ENCODE results near the gene PPTC7.
"Not testable (repeated sequence)": the region's sequence is repeated elsewhere in the genome, so short reads cannot be mapped to it uniquely, and the experiment has no call there.

The PPTC7 gene

GRCh38 chr12:110536834-110537604 is 46.1 kb downstream of the PPTC7 start:
- DNase-seq (ENCODE audit: low spot score): no peak

DNA sequence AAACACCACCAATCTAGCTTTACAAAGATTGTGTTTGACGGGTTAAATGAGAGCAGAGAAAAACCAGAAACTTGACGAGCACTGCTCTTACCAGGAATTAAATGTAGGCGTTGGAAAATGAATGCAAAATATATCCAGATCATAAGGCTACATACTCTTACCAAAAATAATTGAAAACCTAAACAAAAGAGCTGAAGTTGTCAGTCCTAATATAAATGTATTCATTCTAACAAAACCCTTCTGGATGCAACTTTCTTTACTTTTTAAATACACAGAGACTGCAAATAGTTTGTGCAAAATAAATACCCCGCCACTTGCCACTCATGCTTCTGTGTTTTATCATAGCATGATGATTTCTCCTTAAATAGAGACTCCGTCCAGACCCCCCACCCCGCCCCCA is 48.3 kb downstream of the PPTC7 start:
- no peak for DNase-seq (ENCODE audit: low spot score)

GRCh38 chr12:110533607-110534006 is 49.5 kb downstream of the PPTC7 start:
- DNase-seq (ENCODE audit: low spot score): no peak

DNA sequence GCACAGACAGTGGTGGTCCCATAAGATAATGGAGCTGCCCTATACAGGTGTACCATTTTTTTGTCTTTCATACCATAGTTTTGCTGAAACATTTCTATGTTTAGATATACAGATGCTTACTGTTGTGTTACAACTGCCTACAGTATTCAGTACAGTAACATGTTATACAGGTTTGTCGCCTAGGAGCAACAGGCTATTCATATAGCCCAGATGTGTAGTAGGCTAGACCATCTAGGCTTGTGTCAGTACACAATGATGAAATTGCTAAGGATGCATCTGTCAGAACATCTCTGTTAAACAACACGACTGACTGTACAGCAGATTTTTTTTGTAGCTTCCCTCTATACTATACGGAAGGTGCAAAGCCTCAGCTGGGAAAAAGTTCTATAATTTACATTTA is 50.5 kb downstream of the PPTC7 start:
- DNase-seq (ENCODE audit: low spot score): no peak

DNA sequence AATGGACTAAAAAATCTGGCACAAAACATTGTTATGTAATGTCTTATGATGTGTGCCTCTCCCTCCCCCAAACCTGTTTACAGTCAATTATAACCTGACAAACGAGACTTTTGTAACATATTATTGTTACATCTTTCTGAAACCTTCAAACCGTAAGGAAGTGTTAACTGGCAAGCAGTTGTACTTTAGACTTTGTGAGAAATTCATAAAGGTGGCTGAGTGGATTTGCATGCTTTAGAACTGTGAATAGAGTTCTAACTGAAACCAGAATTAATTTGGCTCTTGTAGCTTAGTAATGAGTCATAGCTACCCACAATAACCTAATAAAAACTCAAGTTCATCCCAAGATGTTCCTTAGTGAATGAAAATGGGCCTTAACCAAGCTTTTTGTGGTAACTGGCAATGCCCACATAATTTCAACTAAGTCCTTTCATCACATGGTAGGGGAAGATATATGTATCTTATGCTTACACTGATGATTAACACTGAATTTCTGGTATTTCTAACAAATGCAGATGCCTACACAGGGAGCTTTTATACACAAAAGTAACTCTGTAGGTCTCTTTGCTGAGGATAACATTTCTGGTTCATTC is 51.3 kb downstream of the PPTC7 start:
- DNase-seq (ENCODE audit: low spot score): no peak

GRCh38 chr12:110530511-110530910 is 52.6 kb downstream of the PPTC7 start:
- DNase-seq (ENCODE audit: low spot score): no peak

DNA sequence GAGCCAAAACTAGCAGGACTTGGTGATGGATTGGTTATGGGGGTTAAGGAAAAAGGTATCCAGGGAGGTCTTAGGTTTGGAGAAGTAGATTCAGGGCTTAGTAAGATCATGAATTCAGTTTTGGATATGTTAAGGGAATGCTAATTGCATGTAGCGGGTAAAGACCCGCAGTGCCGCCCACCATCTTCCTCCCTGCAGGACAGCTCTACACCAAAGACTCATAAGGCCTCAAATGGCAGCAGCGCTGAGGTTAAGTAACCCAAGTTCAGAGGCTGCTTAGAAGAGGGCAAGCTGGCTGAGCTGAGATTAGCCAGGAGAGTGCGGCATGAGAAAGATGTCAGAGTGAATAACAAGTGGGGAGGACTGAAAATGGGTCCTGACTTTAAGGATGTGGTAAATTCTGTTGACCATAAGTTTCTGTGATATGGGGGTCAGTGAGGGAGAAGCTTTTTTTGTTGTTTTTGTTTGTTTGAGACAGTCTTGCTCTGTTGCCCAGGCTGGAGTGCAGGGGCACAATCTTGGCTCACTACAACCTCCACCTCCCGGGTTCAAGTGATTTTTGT is 54.8 kb downstream of the PPTC7 start:
- DNase-seq (ENCODE audit: low spot score): no peak

GRCh38 chr12:110520876-110521712 is 62.0 kb downstream of the PPTC7 start:
- DNase-seq (ENCODE audit: low spot score): not testable (repeated sequence)

- DNase-seq (ENCODE audit: low spot score): not testable (repeated sequence)
These were observed 65.1 kb downstream of the PPTC7 start for GRCh38 chr12:110518014-110518413.

DNA sequence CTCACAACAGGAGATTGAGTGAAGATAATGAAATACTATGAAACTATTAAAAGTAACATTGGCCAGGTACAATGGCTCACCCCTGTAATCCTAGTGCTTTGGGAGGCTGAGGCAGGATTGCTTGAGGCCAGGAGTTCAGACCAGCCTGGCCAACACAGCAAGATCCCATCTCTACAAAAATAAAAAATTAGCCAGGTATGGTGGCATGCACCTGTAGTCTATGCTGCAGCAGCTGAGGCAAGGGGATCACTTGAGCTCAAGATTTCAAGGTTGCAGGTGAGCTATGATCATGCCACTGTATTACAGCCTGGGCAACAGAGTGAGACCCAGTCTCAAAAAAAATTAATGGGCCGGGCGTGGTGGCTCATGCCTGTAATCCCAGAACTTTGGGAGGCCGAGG is 66.1 kb downstream of the PPTC7 start:
- no peak for DNase-seq (ENCODE audit: low spot score)

- no peak for DNase-seq (ENCODE audit: low spot score)
These were observed 68.8 kb downstream of the PPTC7 start for GRCh38 chr12:110514363-110514762.

DNA sequence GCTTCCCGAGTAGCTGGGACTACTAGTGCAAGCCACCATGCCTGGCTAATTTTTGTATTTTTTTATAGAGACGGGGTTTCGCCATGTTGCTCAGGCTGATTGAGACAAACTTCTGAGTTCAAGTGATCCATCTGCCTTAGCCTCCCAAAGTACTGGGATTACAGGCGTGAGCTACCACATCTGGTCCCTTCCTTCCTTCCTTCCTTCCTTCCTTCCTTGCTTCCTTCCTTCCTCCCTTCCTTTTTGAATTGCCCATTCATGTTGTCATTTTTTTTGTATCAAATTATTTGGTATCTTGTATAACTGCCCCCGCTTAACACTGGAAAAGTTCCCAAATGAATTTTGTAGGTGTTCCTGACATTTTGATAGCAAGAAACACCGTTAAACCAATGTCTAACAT is 69.3 kb downstream of the PPTC7 start:
- DNase-seq (ENCODE audit: low spot score): no peak

- no peak for DNase-seq (ENCODE audit: low spot score)
These were observed 75.0 kb downstream of the PPTC7 start for GRCh38 chr12:110508071-110508586.

DNA sequence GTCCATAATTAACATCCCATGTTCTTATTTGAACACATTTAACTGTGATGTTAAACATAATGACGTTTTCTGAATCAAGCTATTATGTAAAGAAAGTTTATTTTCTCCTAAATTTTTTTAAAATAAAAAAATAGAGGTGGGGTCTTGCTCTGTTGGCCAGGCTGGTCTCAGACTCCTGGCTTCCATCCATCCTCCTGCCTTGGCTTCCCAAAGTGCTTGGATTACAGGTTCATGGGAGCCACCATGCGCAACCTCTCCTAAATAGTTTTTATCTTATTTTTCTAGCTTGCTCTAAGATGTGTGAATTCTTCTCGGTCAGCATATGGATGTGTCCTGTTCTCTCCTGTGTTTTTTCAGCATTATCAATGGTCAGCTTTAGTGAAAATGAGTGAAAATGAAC is 77.8 kb downstream of the PPTC7 start:
- DNase-seq (ENCODE audit: low spot score): no peak

DNA sequence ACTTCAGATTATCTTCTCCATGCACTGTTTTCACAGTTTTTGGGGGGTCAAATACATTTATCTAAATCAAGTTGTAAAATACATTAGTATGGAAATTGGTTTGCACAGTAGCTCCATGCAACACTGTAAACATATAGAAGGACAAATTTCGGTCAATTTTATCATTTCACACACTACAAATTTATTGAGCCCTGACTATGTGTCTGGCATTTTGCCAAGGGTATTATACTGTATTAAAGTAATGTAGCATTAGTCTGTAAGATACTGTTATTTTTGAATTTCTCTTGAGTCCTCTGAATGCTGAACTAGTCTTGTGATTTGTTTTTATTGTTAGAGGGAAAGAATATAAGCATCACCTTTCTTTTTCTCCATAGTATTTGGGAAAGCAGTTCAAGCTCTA is 79.7 kb downstream of the PPTC7 start:
- no peak for DNase-seq (ENCODE audit: low spot score)

DNA sequence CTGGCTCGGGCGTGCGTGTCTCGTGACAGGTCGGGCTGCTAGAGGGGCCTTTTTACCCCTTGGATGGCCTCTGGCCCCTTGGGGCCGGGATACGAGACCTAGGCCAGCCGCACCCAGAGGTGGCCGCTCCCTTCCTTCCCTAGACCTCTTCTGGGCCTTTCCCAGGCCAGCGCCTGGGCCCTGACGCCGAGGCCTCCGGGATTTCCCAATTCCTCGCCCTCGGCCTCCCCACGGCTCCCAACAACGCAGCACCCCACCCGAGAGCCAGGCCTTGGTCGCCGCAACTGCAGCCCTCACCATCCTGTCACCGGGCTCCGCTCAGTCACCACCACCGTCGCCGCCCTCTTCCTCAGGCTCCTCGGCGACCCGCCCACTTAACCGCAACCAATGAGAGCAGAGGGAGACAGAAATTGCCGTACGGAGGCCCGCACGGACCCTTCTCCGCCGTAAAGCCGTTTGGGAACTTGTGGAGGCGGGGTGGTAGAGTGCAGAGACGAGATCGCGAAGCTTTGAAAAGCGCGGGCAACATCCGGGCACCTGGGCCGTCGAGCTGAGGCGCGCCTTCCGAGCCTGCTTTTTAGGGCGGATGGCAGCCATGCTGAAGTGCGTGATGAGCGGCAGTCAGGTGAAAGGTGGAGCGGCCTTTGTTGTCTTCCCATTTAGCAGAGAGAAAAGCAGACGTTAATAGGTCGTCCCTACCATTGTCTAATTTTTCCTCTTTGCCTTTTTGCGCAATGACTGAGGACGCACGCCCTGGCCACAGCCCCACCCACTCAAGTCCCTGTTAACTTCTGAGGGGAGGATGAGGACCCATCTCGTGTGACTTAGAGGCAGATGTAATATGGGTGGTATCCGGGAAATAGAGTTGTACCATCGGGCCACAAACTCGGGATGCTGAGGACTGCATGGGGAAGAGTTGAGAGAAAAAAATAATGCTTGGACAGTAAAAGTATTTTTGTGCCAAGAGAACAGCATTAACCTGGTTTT is 81.1 kb downstream of the PPTC7 start, which contains the start of the genes RAD9B and VPS29:
Gene RAD9B, plus strand, starts transcription at position 580 of the 987 bp plus-strand sequence. Its CDS starts 7 bp downstream, at position 587.
Gene VPS29, minus strand, starts transcription at position 360 of the 987 bp plus-strand sequence. Its CDS starts 60 bp downstream, at position 300.
- DNase-seq (ENCODE audit: low spot score): peak; percentile 78

- DNase-seq (ENCODE audit: low spot score): no peak
These were observed 81.7 kb downstream of the PPTC7 start for GRCh38 chr12:110501399-110501751.

DNA sequence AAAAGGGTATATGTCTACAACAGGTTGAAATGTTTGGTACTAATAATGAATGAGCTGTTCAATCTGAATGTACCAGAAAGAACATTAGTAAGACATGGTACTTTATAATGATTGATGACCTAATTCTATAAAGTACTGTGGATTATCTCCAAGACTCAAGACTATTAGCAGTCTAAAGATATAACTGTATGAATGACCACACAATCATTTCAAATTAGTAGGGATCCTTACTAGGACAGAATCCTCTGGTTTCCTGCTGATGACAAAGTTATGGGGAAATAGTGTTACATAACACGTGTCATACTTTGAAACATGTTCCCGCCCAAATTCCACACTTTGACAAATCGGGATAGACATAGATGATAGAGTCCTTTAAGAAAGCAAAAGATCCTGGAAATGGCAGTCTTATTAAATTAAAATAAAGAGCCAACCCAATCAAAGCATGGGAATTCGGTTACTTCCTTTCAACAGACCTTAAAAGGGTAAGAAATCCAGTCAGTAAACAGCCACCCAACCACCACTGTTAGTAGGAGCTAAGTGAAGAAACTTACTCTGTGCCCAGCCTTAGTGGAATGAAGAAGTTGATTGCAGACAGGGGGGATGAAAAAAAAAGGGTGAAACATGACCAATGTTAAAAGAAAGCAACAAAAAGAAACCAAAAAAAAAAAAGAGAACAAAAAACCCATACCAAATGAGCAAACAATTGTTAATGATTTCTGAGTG is 84.0 kb downstream of the PPTC7 start:
- no peak for DNase-seq (ENCODE audit: low spot score)
